Kidney (tissue), 14 donors: ENCODE measurements around the gene AGK. TPM values are rescaled to one million over a fixed set of nuclear protein-coding genes. Genes with fewer than 3 reads are reported as not detected.
A peak's percentile ranks its signal among the peaks of the same experiment; 100 is the strongest.

Experiments
- DNase-seq, 5 donors: peaks; one replicate each; pipeline ENCODE4 v3.0.0-alpha.2; 2013 to 2020
- FAIRE-seq: peaks from 2 replicates; lab custom pipeline; 2012; peaks lifted over from hg19 to GRCh38; lab: Jason Lieb, UNC
- H3K27ac ChIP-seq, 2 donors: one replicate each; pipeline ENCODE4 v1.7.0; 2013; ENCODE audit warnings: low read depth in 2 of 2, low read length in 2 of 2, inconsistent platforms in 1 of 2
- H3K27me3 ChIP-seq: one replicate; pipeline ENCODE4 v1.7.1; 2013; ENCODE audit warnings: low read length, inconsistent platforms; ENCODE audit not compliant: control insufficient read depth, insufficient read depth
- H3K36me3 ChIP-seq, 3 donors: one replicate each; pipeline versions ENCODE4 v1.7.0 to v1.7.1; 2013; ENCODE audit warnings: low read length in 3 of 3, control low read depth in 1 of 3, inconsistent platforms in 1 of 3; ENCODE audit not compliant: insufficient read depth in 3 of 3, control insufficient read depth in 2 of 3
- H3K4me1 ChIP-seq, 3 donors: one replicate each; pipeline versions ENCODE4 v1.7.0 to v1.7.1; 2013; ENCODE audit warnings: low read length in 3 of 3, inconsistent platforms in 1 of 3, low read depth in 1 of 3; ENCODE audit not compliant: control insufficient read depth in 2 of 3, insufficient read depth in 2 of 3
- H3K4me3 ChIP-seq, 3 donors: one replicate each; pipeline versions ENCODE4 v1.7.0 to v1.8.1; 2013; ENCODE audit warnings: low read length in 3 of 3, control low read depth in 1 of 3, inconsistent platforms in 1 of 3
- H3K9ac ChIP-seq, 3 donors: one replicate each; pipeline versions ENCODE4 v1.7.0 to v1.7.1; 2013; ENCODE audit warnings: low read length in 3 of 3, control low read depth in 1 of 3, inconsistent platforms in 1 of 3
- H3K9me3 ChIP-seq, 3 donors: one replicate each; pipeline versions ENCODE4 v1.7.0 to v1.7.1; 2013; ENCODE audit warnings: low read length in 3 of 3, control low read depth in 1 of 3, inconsistent platforms in 1 of 3; ENCODE audit not compliant: control insufficient read depth in 2 of 3, insufficient read depth in 1 of 3
- intact Hi-C: fragments of 100-400 bp; cut with DNase I; formaldehyde crosslinking; loops from one replicate; pipeline ENCODE4 v1.11.1; 2022
- polyA plus RNA-seq: library from polyadenylated mRNA; stranded (reverse); fragments of 350-450 nt; fragmentation: Illumina TruSeq; extraction: RNeasy Lipid Tissue Mini Kit (QIAGEN cat#74804); gene quantifications from one replicate; pipeline ENCODE4 v1.2.3, GENCODE V29; 2014; ENCODE audit warnings: low read depth, low replicate concordance; ENCODE audit not compliant: insufficient read depth
- total RNA-seq: library from RNA; stranded (reverse); fragmentation: NEBNext Ultra II Directional; extraction: Animal tissue kit (Norgen Biotek cat#: 25700); gene quantifications from one replicate; pipeline ENCODE4 v1.2.1, GENCODE V29; 2021
- TF ChIP-seq, protein P1 (sequence below): IDR thresholded peaks from 3 replicates; pipeline ENCODE4 v1.5.1; 2012; ENCODE audit warnings: mild to moderate bottlenecking, moderate library complexity, borderline replicate concordance; ENCODE audit not compliant: insufficient read depth; ENCODE audit errors: extremely low read depth
- donor health status: control.
- donor health status: control.
- donor health status: control.
- donor health status: control.
- donor health status: control.
- donor health status: DM: yes; HTN: yes; CAD: no.
- donor health status: Normal renal cell carcinoma (clear cell type).

The AGK gene
- total and polyA plus RNA-seq, 2 donors from 2014 or later = 17.7 to 30.7 TPM

DNA sequence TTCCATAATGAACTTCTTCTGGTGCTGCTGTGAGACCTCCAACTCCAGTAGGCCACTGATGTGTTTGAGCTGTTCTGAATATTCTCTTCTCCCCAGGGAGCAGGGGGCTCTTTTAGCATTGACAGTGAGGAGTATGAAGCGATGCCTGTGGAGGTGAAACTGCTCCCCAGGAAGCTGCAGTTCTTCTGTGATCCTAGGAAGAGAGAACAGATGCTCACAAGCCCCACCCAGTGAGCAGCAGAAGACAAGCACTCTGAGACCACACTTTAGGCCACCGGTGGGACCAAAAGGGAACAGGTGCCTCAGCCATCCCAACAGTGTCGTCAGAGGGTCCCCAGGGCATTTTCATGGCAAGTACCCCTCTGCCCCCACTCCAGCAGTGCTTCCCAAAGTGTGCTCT is 101.5 kb downstream of the AGK start:
- H3K9ac ChIP-seq = no peak overlapping the region
- peaks cover 6 to 29% (median 11%) of the 10 kb centered on the region in 3 donors for H3K4me1 ChIP-seq
- H3K4me3 ChIP-seq = no peak overlapping the region
- TF ChIP-seq, protein P1, sequence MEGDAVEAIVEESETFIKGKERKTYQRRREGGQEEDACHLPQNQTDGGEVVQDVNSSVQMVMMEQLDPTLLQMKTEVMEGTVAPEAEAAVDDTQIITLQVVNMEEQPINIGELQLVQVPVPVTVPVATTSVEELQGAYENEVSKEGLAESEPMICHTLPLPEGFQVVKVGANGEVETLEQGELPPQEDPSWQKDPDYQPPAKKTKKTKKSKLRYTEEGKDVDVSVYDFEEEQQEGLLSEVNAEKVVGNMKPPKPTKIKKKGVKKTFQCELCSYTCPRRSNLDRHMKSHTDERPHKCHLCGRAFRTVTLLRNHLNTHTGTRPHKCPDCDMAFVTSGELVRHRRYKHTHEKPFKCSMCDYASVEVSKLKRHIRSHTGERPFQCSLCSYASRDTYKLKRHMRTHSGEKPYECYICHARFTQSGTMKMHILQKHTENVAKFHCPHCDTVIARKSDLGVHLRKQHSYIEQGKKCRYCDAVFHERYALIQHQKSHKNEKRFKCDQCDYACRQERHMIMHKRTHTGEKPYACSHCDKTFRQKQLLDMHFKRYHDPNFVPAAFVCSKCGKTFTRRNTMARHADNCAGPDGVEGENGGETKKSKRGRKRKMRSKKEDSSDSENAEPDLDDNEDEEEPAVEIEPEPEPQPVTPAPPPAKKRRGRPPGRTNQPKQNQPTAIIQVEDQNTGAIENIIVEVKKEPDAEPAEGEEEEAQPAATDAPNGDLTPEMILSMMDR = no peak
- no peak for DNase-seq
- H3K36me3 ChIP-seq = peaks cover 0 to 7% (median 2%) of the 10 kb centered on the region in 3 donors
- intact Hi-C loops = no loop called here
- no peaks in the 10 kb centered on the region for H3K9me3 ChIP-seq
- no peak overlapping the region for H3K27ac ChIP-seq
- FAIRE-seq = no peak
- no peaks in the 10 kb centered on the region for H3K27me3 ChIP-seq

DNA sequence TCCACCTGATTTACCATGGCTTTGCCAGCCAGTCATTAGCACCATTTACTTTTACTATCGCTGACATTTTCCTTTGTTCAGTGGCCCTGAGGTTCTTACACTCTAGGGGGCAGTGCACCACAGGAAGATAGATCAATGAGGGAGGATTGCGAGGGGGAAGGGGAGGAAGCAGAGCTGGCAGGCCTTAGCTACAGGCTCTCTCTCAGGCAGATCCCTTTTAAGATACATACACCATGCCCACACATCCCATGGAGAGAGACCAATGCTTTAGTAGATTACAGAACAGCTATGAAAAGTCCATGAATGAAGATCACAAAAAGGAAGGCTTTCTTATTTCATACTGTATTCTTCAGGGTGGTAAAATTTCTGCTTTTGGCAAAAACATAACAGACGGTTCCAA is 103.3 kb downstream of the AGK start:
- peaks cover 6 to 13% (median 8%) of the 10 kb centered on the region in 3 donors for H3K4me1 ChIP-seq
- H3K9ac ChIP-seq = peak overlapping the region in 1 of 3 donors; percentile 14
- TF ChIP-seq, protein P1 = peak; percentile 80
- no peaks in the 10 kb centered on the region for H3K27me3 ChIP-seq
- no peak overlapping the region for H3K27ac ChIP-seq
- intact Hi-C loops = no loop called here
- DNase-seq (peak in 4 of 5 donors; percentile 58 to 87 (median 76)), FAIRE-seq (peak; percentile 11)
- no peaks in the 10 kb centered on the region for H3K9me3 ChIP-seq
- no peak overlapping the region for H3K4me3 ChIP-seq
- H3K36me3 ChIP-seq = peaks cover 0 to 8% (median 2%) of the 10 kb centered on the region in 3 donors

- intact Hi-C loops = no loop called here
- FAIRE-seq = no peak
Observed at GRCh38 chr7:141659501-141659900, 108.3 kb downstream of the AGK start.

More at GRCh38 chr7:141659501-141659900, 108.3 kb downstream of the AGK start:
- H3K36me3 ChIP-seq = peaks cover 0 to 36% (median 5%) of the 10 kb centered on the region in 3 donors
- DNase-seq = no peak
- H3K27ac ChIP-seq = no peak overlapping the region
- H3K9ac ChIP-seq = no peak overlapping the region
- TF ChIP-seq, protein P1 = no peak
- no peaks in the 10 kb centered on the region for H3K27me3 ChIP-seq
- H3K4me3 ChIP-seq = no peak overlapping the region
- no peaks in the 10 kb centered on the region for H3K9me3 ChIP-seq
- peaks cover 0 to 12% (median 5%) of the 10 kb centered on the region in 3 donors for H3K4me1 ChIP-seq
